HFFc6 (cell line): ENCODE data around the gene C10orf143. TPM values are rescaled to one million over a fixed set of nuclear protein-coding genes. Genes with fewer than 3 reads are reported as not detected.
A peak's percentile ranks its signal among the peaks of the same experiment; 100 is the strongest.
"Not testable (repeated sequence)": the region's sequence is repeated elsewhere in the genome, so short reads cannot be mapped to it uniquely, and the experiment has no call there.

Experiments used
- DNase-seq: peaks from one replicate; pipeline ENCODE4 v3.0.0-alpha.2; 2018
- H3K27ac Mint-ChIP-seq: 2 replicates; pipeline ENCODE4 v1.8.0; 2020; ENCODE audit warnings: mild to moderate bottlenecking, mixed read lengths
- H3K27me3 Mint-ChIP-seq: 2 replicates; pipeline ENCODE4 v1.8.0; 2021; ENCODE audit warnings: mild to moderate bottlenecking, moderate library complexity, mixed read lengths; ENCODE audit not compliant: insufficient read depth
- H3K36me3 Mint-ChIP-seq: 2 replicates; pipeline ENCODE4 v1.8.0; 2021; ENCODE audit warnings: low read depth, mixed read lengths
- H3K4me1 Mint-ChIP-seq: 2 replicates; pipeline ENCODE4 v1.8.0; 2020; ENCODE audit warnings: low read depth, mixed read lengths
- H3K4me3 Mint-ChIP-seq: 2 replicates; pipeline ENCODE4 v1.8.0; 2020; ENCODE audit warnings: mild to moderate bottlenecking, moderate library complexity, mixed read lengths
- H3K9me3 Mint-ChIP-seq: 2 replicates; pipeline ENCODE4 v1.8.0; 2020; ENCODE audit warnings: mild to moderate bottlenecking, mixed read lengths
- CTCF ChIP-seq: fragments of 200-600 bp; sonication (generic); IDR thresholded peaks from 2 replicates; pipeline ENCODE4 v1.5.0; 2021; ENCODE audit warnings: antibody characterized with exemption, mild to moderate bottlenecking
- total RNA-seq, 6 experiments: library from RNA; stranded (reverse); fragmentation: NEBNext Ultra II Directional; extraction: Animal tissue kit (Norgen Biotek cat#: 25700); gene quantifications; 2 replicates in 1 of 6; 3 replicates in 5 of 6; pipeline ENCODE4 v1.2.3, GENCODE V29; 2021

C10orf143 gene
- total RNA-seq, 6 experiments from 2014 or later: 1.9 to 2.6 (median 2.4) TPM

- peaks cover 8% of the 10 kb centered on the region; the same call in 1 of the 2 replicates for H3K36me3 Mint-ChIP-seq
- no peaks in the 10 kb centered on the region; the same call in 1 of the 2 replicates for H3K27me3 Mint-ChIP-seq
- peaks cover 10% of the 10 kb centered on the region for H3K9me3 Mint-ChIP-seq
- no peak for TF ChIP-seq CTCF
- H3K4me3 Mint-ChIP-seq: no peak overlapping the region
- no peaks in the 10 kb centered on the region for H3K4me1 Mint-ChIP-seq
- DNase-seq: no peak
- H3K27ac Mint-ChIP-seq: no peak overlapping the region
Observed at GRCh38 chr10:130121486-130122079, 11.0 kb upstream of the C10orf143 start.

- DNase-seq, H3K27me3 Mint-ChIP-seq, H3K27ac Mint-ChIP-seq, H3K4me3 Mint-ChIP-seq, H3K4me1 Mint-ChIP-seq, H3K9me3 Mint-ChIP-seq, H3K36me3 Mint-ChIP-seq: not testable (repeated sequence)
Observed at GRCh38 chr10:130117535-130117934, 6.9 kb upstream of the C10orf143 start.

- not testable (repeated sequence) for H3K27ac Mint-ChIP-seq, H3K27me3 Mint-ChIP-seq, DNase-seq, H3K9me3 Mint-ChIP-seq, H3K4me3 Mint-ChIP-seq, H3K4me1 Mint-ChIP-seq
- peaks cover 13% of the 10 kb centered on the region for H3K36me3 Mint-ChIP-seq
Observed at GRCh38 chr10:130116942-130117341, 6.3 kb upstream of the C10orf143 start.

GRCh38 chr10:130112821-130113220 lies 2.2 kb upstream of the C10orf143 start:
- H3K27me3 Mint-ChIP-seq: peaks cover 2% of the 10 kb centered on the region; the same call in 1 of the 2 replicates
- peaks cover 29% of the 10 kb centered on the region for H3K4me1 Mint-ChIP-seq
- no peak for TF ChIP-seq CTCF
- H3K4me3 Mint-ChIP-seq: no peak overlapping the region
- H3K36me3 Mint-ChIP-seq: peaks cover 16% of the 10 kb centered on the region
- H3K9me3 Mint-ChIP-seq: peaks cover 7% of the 10 kb centered on the region
- DNase-seq: no peak
- no peak overlapping the region for H3K27ac Mint-ChIP-seq

- TF ChIP-seq CTCF: no peak
- Mint-ChIP-seq H3K27me3 (peaks cover 2% of the 10 kb centered on the region; the same call in 1 of the 2 replicates), H3K4me1 (peaks cover 29% of the 10 kb centered on the region), H3K9me3 (no peaks in the 10 kb centered on the region), H3K4me3 (peak overlapping the region; percentile 94), H3K36me3 (peaks cover 11% of the 10 kb centered on the region), H3K27ac (peak overlapping the region; percentile 97)
- no peak for DNase-seq
Observed at GRCh38 chr10:130111852-130112180, 1.2 kb upstream of the C10orf143 start.

- no peak for TF ChIP-seq CTCF
- Mint-ChIP-seq H3K4me3 (peak overlapping the region; percentile 94), H3K9me3 (no peaks in the 10 kb centered on the region), H3K36me3 (peaks cover 11% of the 10 kb centered on the region), H3K27ac (peak overlapping the region; percentile 97), H3K4me1 (peaks cover 29% of the 10 kb centered on the region), H3K27me3 (peaks cover 2% of the 10 kb centered on the region; the same call in 1 of the 2 replicates)
- peak; percentile 98 for DNase-seq
Observed at GRCh38 chr10:130111113-130111851, 652 bp upstream of the C10orf143 start.
